Progenitor cell of endocrine pancreas (in vitro differentiated cells): ENCODE data around the gene RAB11FIP5. TPM values are rescaled to one million over a fixed set of nuclear protein-coding genes. Genes with fewer than 3 reads are reported as not detected.

Experiments used
- DNase-seq: peaks from one replicate; pipeline ENCODE4 v3.0.0; 2021; ENCODE audit warnings: low spot score; ENCODE audit not compliant: unreplicated experiment
- H3K27ac Mint-ChIP-seq: 2 replicates; pipeline ENCODE4 v1.8.0; 2021; ENCODE audit warnings: mild to moderate bottlenecking, moderate library complexity, mixed read lengths
- H3K27me3 Mint-ChIP-seq: 2 replicates; pipeline ENCODE4 v1.8.0; 2021; ENCODE audit warnings: mixed read lengths
- H3K36me3 Mint-ChIP-seq: 2 replicates; pipeline ENCODE4 v1.8.0; 2022; ENCODE audit warnings: mixed read lengths; ENCODE audit not compliant: insufficient read depth
- H3K4me1 Mint-ChIP-seq: 2 replicates; pipeline ENCODE4 v1.8.0; 2021; ENCODE audit warnings: low read depth, mixed read lengths
- H3K4me3 Mint-ChIP-seq: 2 replicates; pipeline ENCODE4 v1.8.0; 2021; ENCODE audit warnings: low read depth, mild to moderate bottlenecking, moderate library complexity, mixed read lengths
- H3K9me3 Mint-ChIP-seq: 2 replicates; pipeline ENCODE4 v1.8.0; 2021; ENCODE audit warnings: low read depth, mixed read lengths
- CTCF ChIP-seq: fragments of 200-600 bp; sonication (generic); IDR thresholded peaks from one replicate; pipeline ENCODE4 v1.5.0; 2021; ENCODE audit warnings: antibody characterized with exemption, mild to moderate bottlenecking; ENCODE audit not compliant: unreplicated experiment
- total RNA-seq: library from RNA; stranded (reverse); gene quantifications from 2 replicates; pipeline ENCODE4 v1.2.1, GENCODE V29; 2021

RAB11FIP5 gene
- total RNA-seq, 1 donor from 2014 or later: 23.5 TPM

GRCh38 chr2:73078457-73079411, 34.0 kb downstream of the RAB11FIP5 start:
- Mint-ChIP-seq H3K27me3 (no peaks in the 10 kb centered on the region), H3K27ac (no peak overlapping the region), H3K9me3 (no peaks in the 10 kb centered on the region), H3K36me3 (peaks cover 4% of the 10 kb centered on the region), H3K4me1 (no peaks in the 10 kb centered on the region), H3K4me3 (no peak overlapping the region)
- no peak for TF ChIP-seq CTCF
- no peak for DNase-seq

- H3K9me3 Mint-ChIP-seq: no peaks in the 10 kb centered on the region
- DNase-seq: no peak
- H3K27ac Mint-ChIP-seq: no peak overlapping the region
- H3K4me1 Mint-ChIP-seq: no peaks in the 10 kb centered on the region
- peaks cover 4% of the 10 kb centered on the region for H3K36me3 Mint-ChIP-seq
- H3K4me3 Mint-ChIP-seq: no peak overlapping the region
- TF ChIP-seq CTCF: no peak
- H3K27me3 Mint-ChIP-seq: no peaks in the 10 kb centered on the region
Observed at GRCh38 chr2:73077424-73077795, 35.3 kb downstream of the RAB11FIP5 start.

GRCh38 chr2:73076701-73077423, 35.9 kb downstream of the RAB11FIP5 start:
- Mint-ChIP-seq H3K27me3 (no peaks in the 10 kb centered on the region), H3K27ac (no peak overlapping the region), H3K36me3 (peaks cover 4% of the 10 kb centered on the region), H3K4me3 (no peak overlapping the region), H3K4me1 (peaks cover 5% of the 10 kb centered on the region), H3K9me3 (no peaks in the 10 kb centered on the region)
- TF ChIP-seq CTCF: no peak
- DNase-seq: no peak

GRCh38 chr2:73075477-73076373, 37.0 kb downstream of the RAB11FIP5 start:
- Mint-ChIP-seq H3K27me3 (no peaks in the 10 kb centered on the region), H3K9me3 (no peaks in the 10 kb centered on the region), H3K27ac (no peak overlapping the region), H3K4me3 (no peak overlapping the region), H3K36me3 (peaks cover 4% of the 10 kb centered on the region), H3K4me1 (peaks cover 5% of the 10 kb centered on the region)
- no peak for TF ChIP-seq CTCF
- DNase-seq: no peak
